ENCODE results near the gene CXCR2.
"Not testable (repeated sequence)": the region's sequence is repeated elsewhere in the genome, so short reads cannot be mapped to it uniquely, and the experiment has no call there.

The CXCR2 gene

GRCh38 chr2:218095853-218096252 is 30.0 kb upstream of the CXCR2 start:
- H3K27ac ChIP-seq = no peak overlapping the region
- no peak for TF ChIP-seq CTCF (IDR thresholded peaks at IDR 0.05; ENCODE audit: low read depth, low read length)
- DNase-seq = no peak
- H3K27me3 ChIP-seq (ENCODE audit: insufficient read depth, low read depth, severe bottlenecking) = peaks cover 12% of the 10 kb centered on the region
- no peaks in the 10 kb centered on the region for H3K36me3 ChIP-seq
- H3K4me3 ChIP-seq (ENCODE audit: low read depth, low read length) = no peak overlapping the region
- no peaks in the 10 kb centered on the region for H3K9me3 ChIP-seq (ENCODE audit: severe bottlenecking)

GRCh38 chr2:218097975-218098374 is 27.9 kb upstream of the CXCR2 start:
- no peaks in the 10 kb centered on the region for H3K9me3 ChIP-seq (ENCODE audit: severe bottlenecking)
- no peak overlapping the region for H3K4me3 ChIP-seq (ENCODE audit: low read depth, low read length)
- DNase-seq = no peak
- no peak for TF ChIP-seq CTCF (IDR thresholded peaks at IDR 0.05; ENCODE audit: low read depth, low read length)
- H3K27me3 ChIP-seq (ENCODE audit: insufficient read depth, low read depth, severe bottlenecking) = peaks cover 5% of the 10 kb centered on the region
- H3K36me3 ChIP-seq = no peaks in the 10 kb centered on the region
- H3K27ac ChIP-seq = no peak overlapping the region

- not testable (repeated sequence) for DNase-seq; H3K36me3 ChIP-seq; H3K27ac ChIP-seq; H3K4me3 ChIP-seq (ENCODE audit: low read depth, low read length); H3K27me3 ChIP-seq (ENCODE audit: insufficient read depth, low read depth, severe bottlenecking)
- peaks cover 19% of the 10 kb centered on the region for H3K9me3 ChIP-seq (ENCODE audit: severe bottlenecking)
These were observed 17.0 kb upstream of the CXCR2 start for GRCh38 chr2:218108834-218109233.

GRCh38 chr2:218121789-218122188 is 4.0 kb upstream of the CXCR2 start:
- not testable (repeated sequence) for H3K27me3 ChIP-seq (ENCODE audit: insufficient read depth, low read depth, severe bottlenecking); H3K36me3 ChIP-seq; H3K27ac ChIP-seq; H3K4me3 ChIP-seq (ENCODE audit: low read depth, low read length); H3K9me3 ChIP-seq (ENCODE audit: severe bottlenecking); DNase-seq

GRCh38 chr2:218122286-218122685 is 3.5 kb upstream of the CXCR2 start:
- not testable (repeated sequence) for H3K36me3 ChIP-seq; H3K27ac ChIP-seq; H3K4me3 ChIP-seq (ENCODE audit: low read depth, low read length); H3K27me3 ChIP-seq (ENCODE audit: insufficient read depth, low read depth, severe bottlenecking); H3K9me3 ChIP-seq (ENCODE audit: severe bottlenecking); DNase-seq

- no peak overlapping the region for H3K27ac ChIP-seq
- no peaks in the 10 kb centered on the region for H3K36me3 ChIP-seq
- TF ChIP-seq CTCF (IDR thresholded peaks at IDR 0.05; ENCODE audit: low read depth, low read length) = no peak
- no peak for DNase-seq
- H3K9me3 ChIP-seq (ENCODE audit: severe bottlenecking) = no peaks in the 10 kb centered on the region
- no peak overlapping the region for H3K4me3 ChIP-seq (ENCODE audit: low read depth, low read length)
- no peaks in the 10 kb centered on the region for H3K27me3 ChIP-seq (ENCODE audit: insufficient read depth, low read depth, severe bottlenecking)
These were observed 1.8 kb upstream of the CXCR2 start for GRCh38 chr2:218123986-218124385.

- H3K36me3 ChIP-seq = no peaks in the 10 kb centered on the region
These were observed 733 bp upstream of the CXCR2 start for GRCh38 chr2:218125095-218125494.

More at GRCh38 chr2:218125095-218125494, 733 bp upstream of the CXCR2 start:
- no peak for TF ChIP-seq CTCF (IDR thresholded peaks at IDR 0.05; ENCODE audit: low read depth, low read length)
- H3K4me3 ChIP-seq (ENCODE audit: low read depth, low read length) = no peak overlapping the region
- H3K27ac ChIP-seq = no peak overlapping the region
- no peaks in the 10 kb centered on the region for H3K27me3 ChIP-seq (ENCODE audit: insufficient read depth, low read depth, severe bottlenecking)
- no peaks in the 10 kb centered on the region for H3K9me3 ChIP-seq (ENCODE audit: severe bottlenecking)
- no peak for DNase-seq
